Measurements from ENCODE around the gene CRKL.
"Not testable (repeated sequence)": the region's sequence is repeated elsewhere in the genome, so short reads cannot be mapped to it uniquely, and the experiment has no call there.

Gene CRKL

DNA sequence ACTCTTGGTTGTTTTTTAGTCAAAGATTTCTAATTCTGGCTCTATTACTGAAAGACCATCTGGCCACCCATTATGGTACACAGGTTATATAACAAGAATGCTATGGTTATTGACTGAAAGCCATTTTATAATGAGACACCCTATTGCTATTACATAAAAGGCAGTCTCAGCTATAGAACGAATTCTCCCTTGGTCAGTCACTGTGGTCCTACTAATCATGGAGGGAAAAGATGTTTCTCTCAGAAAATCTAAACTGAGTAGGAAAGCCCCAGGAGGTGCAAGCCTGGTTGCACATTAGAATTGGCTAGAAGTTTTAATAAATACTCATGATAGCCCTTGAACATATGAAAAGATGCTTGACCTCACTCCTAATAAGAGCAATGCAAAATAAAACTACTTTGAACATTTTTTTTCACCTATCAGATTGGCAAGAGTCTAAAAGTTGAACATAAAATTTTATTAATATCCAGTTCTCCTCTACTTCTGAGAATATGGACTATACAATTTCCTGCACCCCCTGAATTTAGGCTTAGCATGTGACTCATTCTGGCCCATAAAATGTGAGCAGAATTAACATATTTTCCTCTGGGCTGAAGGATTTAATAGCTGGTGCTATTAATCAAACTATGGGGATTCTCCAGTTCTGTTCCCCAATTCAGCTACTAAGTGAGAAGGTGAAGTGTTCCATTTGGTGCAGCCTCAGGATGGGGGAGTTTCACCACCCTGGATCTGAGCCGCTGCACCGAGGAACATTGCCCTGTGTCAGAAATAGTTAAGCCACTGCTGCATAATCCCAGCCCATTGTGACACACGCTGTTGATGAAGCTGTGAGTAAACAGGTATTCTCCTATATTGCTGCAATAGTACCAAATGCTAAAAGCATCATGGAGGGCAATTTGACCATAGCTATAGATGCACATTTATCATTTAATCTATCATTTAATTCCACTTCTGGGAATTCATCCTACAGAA, 11.5 kb upstream of the CRKL start:
- Histone ChIP-seq H4K20me1 (ENCODE audit: insufficient read depth, low read length, poor library complexity, severe bottlenecking) (no peaks in the 10 kb centered on the region), H3K79me2 (ENCODE audit: insufficient read depth, low read length) (no peaks in the 10 kb centered on the region), H3K4me1 (ENCODE audit: insufficient read depth, low read length, poor library complexity, severe bottlenecking) (no peaks in the 10 kb centered on the region), H3F3A (ENCODE audit: low read depth) (no peaks in the 10 kb centered on the region), H3K9me2 (replicated peaks; ENCODE audit: low read depth, low read length) (no peaks in the 10 kb centered on the region), H3K9ac (ENCODE audit: low read depth, low read length, poor library complexity, severe bottlenecking) (no peak overlapping the region), H3K4me3 (ENCODE audit: low read length, poor library complexity, severe bottlenecking) (no peak overlapping the region), H3K27me3 (ENCODE audit: insufficient read depth, low read length, poor library complexity, severe bottlenecking) (no peaks in the 10 kb centered on the region), H3K9me3 (ENCODE audit: insufficient read depth, low read depth, low read length) (no peaks in the 10 kb centered on the region), H3K4me2 (ENCODE audit: low read depth, low read length, poor library complexity, severe bottlenecking) (no peak overlapping the region), H3K36me3 (ENCODE audit: insufficient read depth, low read length) (no peaks in the 10 kb centered on the region), H2AFZ (ENCODE audit: low read length) (no peak overlapping the region)
- TF ChIP-seq EZH2phosphoT487 (IDR thresholded peaks at IDR 0.05; ENCODE audit: borderline replicate concordance): no peak
- TF ChIP-seq, protein P1, sequence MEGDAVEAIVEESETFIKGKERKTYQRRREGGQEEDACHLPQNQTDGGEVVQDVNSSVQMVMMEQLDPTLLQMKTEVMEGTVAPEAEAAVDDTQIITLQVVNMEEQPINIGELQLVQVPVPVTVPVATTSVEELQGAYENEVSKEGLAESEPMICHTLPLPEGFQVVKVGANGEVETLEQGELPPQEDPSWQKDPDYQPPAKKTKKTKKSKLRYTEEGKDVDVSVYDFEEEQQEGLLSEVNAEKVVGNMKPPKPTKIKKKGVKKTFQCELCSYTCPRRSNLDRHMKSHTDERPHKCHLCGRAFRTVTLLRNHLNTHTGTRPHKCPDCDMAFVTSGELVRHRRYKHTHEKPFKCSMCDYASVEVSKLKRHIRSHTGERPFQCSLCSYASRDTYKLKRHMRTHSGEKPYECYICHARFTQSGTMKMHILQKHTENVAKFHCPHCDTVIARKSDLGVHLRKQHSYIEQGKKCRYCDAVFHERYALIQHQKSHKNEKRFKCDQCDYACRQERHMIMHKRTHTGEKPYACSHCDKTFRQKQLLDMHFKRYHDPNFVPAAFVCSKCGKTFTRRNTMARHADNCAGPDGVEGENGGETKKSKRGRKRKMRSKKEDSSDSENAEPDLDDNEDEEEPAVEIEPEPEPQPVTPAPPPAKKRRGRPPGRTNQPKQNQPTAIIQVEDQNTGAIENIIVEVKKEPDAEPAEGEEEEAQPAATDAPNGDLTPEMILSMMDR (conservative IDR thresholded peaks at IDR 0.05; ENCODE audit: low read length): no peak

DNA sequence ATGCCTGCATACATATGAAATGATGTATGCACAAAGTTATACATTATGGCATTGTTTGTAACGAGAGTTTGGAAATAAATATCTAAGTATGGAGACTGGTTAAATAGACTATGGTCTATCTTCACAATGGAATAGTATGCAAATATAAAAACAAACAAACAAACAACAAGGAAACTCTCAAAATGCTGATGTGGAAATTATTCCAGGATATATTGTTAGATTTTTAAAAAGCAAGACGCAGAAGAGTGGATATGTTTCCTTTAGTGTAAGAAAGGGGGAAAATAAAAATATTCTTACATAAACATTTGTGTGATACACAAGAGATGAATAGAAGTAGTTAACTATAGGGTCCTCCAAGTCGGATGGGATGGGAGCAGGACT, 10.8 kb upstream of the CRKL start:
- Histone ChIP-seq H3F3A (ENCODE audit: low read depth) (no peaks in the 10 kb centered on the region), H3K9ac (ENCODE audit: low read depth, low read length, poor library complexity, severe bottlenecking) (no peak overlapping the region), H3K36me3 (ENCODE audit: insufficient read depth, low read length) (no peaks in the 10 kb centered on the region), H3K9me3 (ENCODE audit: insufficient read depth, low read depth, low read length) (no peaks in the 10 kb centered on the region), H3K27me3 (ENCODE audit: insufficient read depth, low read length, poor library complexity, severe bottlenecking) (no peaks in the 10 kb centered on the region), H2AFZ (ENCODE audit: low read length) (no peak overlapping the region), H4K20me1 (ENCODE audit: insufficient read depth, low read length, poor library complexity, severe bottlenecking) (no peaks in the 10 kb centered on the region), H3K4me2 (ENCODE audit: low read depth, low read length, poor library complexity, severe bottlenecking) (no peak overlapping the region), H3K79me2 (ENCODE audit: insufficient read depth, low read length) (no peaks in the 10 kb centered on the region), H3K4me1 (ENCODE audit: insufficient read depth, low read length, poor library complexity, severe bottlenecking) (no peaks in the 10 kb centered on the region), H3K9me2 (replicated peaks; ENCODE audit: low read depth, low read length) (no peaks in the 10 kb centered on the region), H3K4me3 (ENCODE audit: low read length, poor library complexity, severe bottlenecking) (no peak overlapping the region)
- TF ChIP-seq EZH2phosphoT487 (IDR thresholded peaks at IDR 0.05; ENCODE audit: borderline replicate concordance): no peak
- TF ChIP-seq, protein P1 (conservative IDR thresholded peaks at IDR 0.05; ENCODE audit: low read length): no peak

DNA sequence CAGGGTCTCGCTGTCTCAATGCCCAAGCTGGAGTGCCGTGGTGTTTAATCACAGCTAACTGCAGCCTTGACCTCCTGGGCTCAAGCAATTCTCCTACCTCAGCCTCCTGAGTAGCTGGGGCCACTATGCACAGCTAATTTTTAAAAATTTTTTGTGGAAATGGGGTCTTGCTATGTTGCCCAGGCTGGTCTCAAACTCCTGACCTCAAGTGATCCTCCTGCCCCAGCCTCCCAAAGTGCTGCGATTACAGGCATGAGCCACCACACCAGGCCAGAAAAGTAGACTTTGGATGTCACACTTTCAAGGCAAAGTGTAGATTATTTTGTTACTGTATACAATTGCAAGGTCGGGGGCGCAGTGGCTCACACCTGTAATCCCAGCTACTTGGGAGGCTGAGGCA, 8.5 kb upstream of the CRKL start:
- not testable (repeated sequence) for H3K36me3 ChIP-seq (ENCODE audit: insufficient read depth, low read length)

More for the DNA sequence above, 8.5 kb upstream of the CRKL start:
- H3K27me3 ChIP-seq (ENCODE audit: insufficient read depth, low read length, poor library complexity, severe bottlenecking); H3F3A ChIP-seq (ENCODE audit: low read depth); H4K20me1 ChIP-seq (ENCODE audit: insufficient read depth, low read length, poor library complexity, severe bottlenecking); H3K9me3 ChIP-seq (ENCODE audit: insufficient read depth, low read depth, low read length); H3K9me2 ChIP-seq (replicated peaks; ENCODE audit: low read depth, low read length); H2AFZ ChIP-seq (ENCODE audit: low read length); H3K9ac ChIP-seq (ENCODE audit: low read depth, low read length, poor library complexity, severe bottlenecking); H3K4me2 ChIP-seq (ENCODE audit: low read depth, low read length, poor library complexity, severe bottlenecking); H3K79me2 ChIP-seq (ENCODE audit: insufficient read depth, low read length); H3K4me3 ChIP-seq (ENCODE audit: low read length, poor library complexity, severe bottlenecking); H3K4me1 ChIP-seq (ENCODE audit: insufficient read depth, low read length, poor library complexity, severe bottlenecking): not testable (repeated sequence)

Measured in Loucy (cell line).